Breast epithelium (tissue), 4 donors: ENCODE measurements around the gene CDX1. TPM values are rescaled to one million over a fixed set of nuclear protein-coding genes. Genes with fewer than 3 reads are reported as not detected.
"Not testable (repeated sequence)": the region's sequence is repeated elsewhere in the genome, so short reads cannot be mapped to it uniquely, and the experiment has no call there.

Experiments
- DNase-seq, 2 donors: peaks; one replicate each; pipeline ENCODE4 v3.0.0-alpha.2; 2019; ENCODE audit warnings: low spot score in 2 of 2
- H3K27ac ChIP-seq, 2 donors: fragments of 200-600 bp; sonication (generic) in 1 of 2; one replicate each; pipeline ENCODE4 v1.5.1; 2016 to 2019; ENCODE audit warnings: mild to moderate bottlenecking in 1 of 2
- H3K27me3 ChIP-seq, 2 donors: fragments of 200-600 bp; sonication (generic) in 1 of 2; one replicate each; pipeline versions ENCODE4 v1.5.1 to v1.6.0; 2017 to 2019; ENCODE audit warnings: control low read depth in 1 of 2, mild to moderate bottlenecking in 1 of 2
- H3K36me3 ChIP-seq: fragments of 200-600 bp; one replicate; pipeline ENCODE4 v1.5.1; 2019
- H3K4me1 ChIP-seq, 2 donors: fragments of 200-600 bp; sonication (generic); one replicate each; pipeline ENCODE4 v1.5.1; 2016 to 2019; ENCODE audit warnings: control low read depth in 1 of 2
- H3K4me3 ChIP-seq, 3 donors: fragments of 200-600 bp; sonication (generic); 1 replicate in 2 of 3; 2 replicates in 1 of 3; pipeline ENCODE4 v1.5.1; 2016 to 2019; ENCODE audit warnings: mild to moderate bottlenecking in 3 of 3, moderate library complexity in 2 of 3
- H3K9me3 ChIP-seq, 2 donors: fragments of 200-600 bp; sonication (generic) in 1 of 2; one replicate each; pipeline ENCODE4 v1.5.1; 2016 to 2019; ENCODE audit warnings: control low read depth in 1 of 2
- CTCF ChIP-seq, 3 donors: fragments of 450-650 bp; IDR thresholded peaks; one replicate each; pipeline ENCODE4 v1.5.1; 2016 to 2017; ENCODE audit warnings: antibody characterized with exemption in 3 of 3, mild to moderate bottlenecking in 3 of 3, moderate library complexity in 3 of 3
- POLR2A ChIP-seq: fragments of 450-650 bp; IDR thresholded peaks from one replicate; pipeline ENCODE4 v1.6.1; 2016; ENCODE audit warnings: antibody characterized with exemption, mild to moderate bottlenecking, moderate library complexity
- POLR2AphosphoS5 ChIP-seq, 3 donors: sonication (generic); formaldehyde crosslinking; IDR thresholded peaks; one replicate each; pipeline ENCODE4 v1.6.1; 2017; ENCODE audit warnings: antibody characterized with exemption in 3 of 3
- intact Hi-C: fragments of 100-400 bp; cut with DNase I; formaldehyde crosslinking; loops from one replicate; pipeline ENCODE4 v1.15.1; 2023; ENCODE audit warnings: low total_unique reads
- total RNA-seq, 3 donors: library from RNA; depleted of rRNA; stranded (reverse); fragments of >200 nt; gene quantifications; one replicate each; pipeline ENCODE4 v1.1.0, GENCODE V29; 2016

CDX1 gene
- total RNA-seq, 3 donors from 2014 or later = 1.3 TPM; not detected in 2

- TF ChIP-seq POLR2AphosphoS5 (IDR thresholded peaks at IDR 0.05) (no peak), POLR2A (no peak), CTCF (IDR thresholded peaks at IDR 0.05) (no peak)
- Histone ChIP-seq H3K27ac (no peak overlapping the region), H3K9me3 (no peaks in the 10 kb centered on the region), H3K4me1 (no peaks in the 10 kb centered on the region), H3K27me3 (no peaks in the 10 kb centered on the region), H3K36me3 (no peaks in the 10 kb centered on the region), H3K4me3 (no peak overlapping the region)
- DNase-seq = no peak
- intact Hi-C loops = no loop called here
Measured at GRCh38 chr5:150227606-150228273, 61.2 kb downstream of the CDX1 start.

- no peaks in the 10 kb centered on the region for H3K4me1 ChIP-seq
- no peak for DNase-seq
- intact Hi-C loops = no loop called here
- no peak overlapping the region for H3K27ac ChIP-seq
- no peaks in the 10 kb centered on the region for H3K36me3 ChIP-seq
- TF ChIP-seq POLR2A (no peak), POLR2AphosphoS5 (IDR thresholded peaks at IDR 0.05) (no peak), CTCF (IDR thresholded peaks at IDR 0.05) (no peak)
- H3K27me3 ChIP-seq = no peaks in the 10 kb centered on the region
- no peak overlapping the region for H3K4me3 ChIP-seq
- H3K9me3 ChIP-seq = no peaks in the 10 kb centered on the region
Measured at GRCh38 chr5:150229571-150229970, 63.0 kb downstream of the CDX1 start.

GRCh38 chr5:150230842-150231241, 64.3 kb downstream of the CDX1 start:
- no peaks in the 10 kb centered on the region for H3K36me3 ChIP-seq
- TF ChIP-seq POLR2A = no peak
- no peak for TF ChIP-seq CTCF (IDR thresholded peaks at IDR 0.05)
- no peak for TF ChIP-seq POLR2AphosphoS5 (IDR thresholded peaks at IDR 0.05)
- H3K27ac ChIP-seq = no peak overlapping the region
- H3K9me3 ChIP-seq = no peaks in the 10 kb centered on the region
- H3K4me1 ChIP-seq = no peaks in the 10 kb centered on the region
- intact Hi-C loops = no loop called here
- DNase-seq = no peak
- H3K4me3 ChIP-seq = no peak overlapping the region
- no peaks in the 10 kb centered on the region for H3K27me3 ChIP-seq

- H3K27me3 ChIP-seq, DNase-seq, H3K4me1 ChIP-seq, intact Hi-C loops, H3K36me3 ChIP-seq, H3K9me3 ChIP-seq, H3K4me3 ChIP-seq, H3K27ac ChIP-seq: not testable (repeated sequence)
Measured at GRCh38 chr5:150233706-150234105, 67.1 kb downstream of the CDX1 start.

Other genes with a start within 250 kb of the CDX1 start
- under 1 TPM in 2 of 3 donors, not detected in 1; under 0.01 to 0.15 TPM for gene PDE6A, start 222.0 kb upstream of the CDX1 start, total RNA-seq
- gene SLC26A2, start 206.0 kb upstream of the CDX1 start, total RNA-seq = 100 to 1,000 TPM in 1 of 3 donors, 10 to 100 TPM in 2; 10.6 to 103 (median 30.2) TPM
- gene TIGD6, start 166.1 kb upstream of the CDX1 start, total RNA-seq = 10 to 100 TPM in 1 of 3 donors, 1 to 10 TPM in 2; 5.6 to 11.0 (median 5.6) TPM
- 10 to 100 TPM; 35.2 to 80.9 (median 57.7) TPM for gene HMGXB3, start 166.0 kb upstream of the CDX1 start, total RNA-seq
- 10 to 100 TPM; 11.5 to 79.0 (median 24.1) TPM for gene CSF1R, start 80.2 kb upstream of the CDX1 start, total RNA-seq
- 100 to 1,000 TPM in 2 of 3 donors, 10 to 100 TPM in 1; 53.7 to 243 (median 146) TPM for gene PDGFRB, start 10.9 kb upstream of the CDX1 start, total RNA-seq
- gene SLC6A7, start 23.3 kb downstream of the CDX1 start, total RNA-seq = under 1 TPM in 2 of 3 donors, not detected in 1; 0.15 to 0.16 TPM
- under 1 TPM in 1 of 3 donors, not detected in 2; under 0.01 TPM for gene CAMK2A, start 123.0 kb downstream of the CDX1 start, total RNA-seq
- 1 to 10 TPM in 1 of 3 donors, under 1 TPM in 2; 0.48 to 1.3 (median 0.98) TPM for gene ARSI, start 136.1 kb downstream of the CDX1 start, total RNA-seq
- gene TCOF1, start 190.9 kb downstream of the CDX1 start, total RNA-seq = 10 to 100 TPM; 20.6 to 37.7 (median 36.1) TPM
- 100 to 1,000 TPM; 382 to 393 (median 392) TPM for gene CD74, start 246.1 kb downstream of the CDX1 start, total RNA-seq